Activated T-cell treated with anti-CD3 and anti-CD28 coated beads, Interleukin-2, amount 50 U/mL, for 24 hours (primary cell): Measurements from ENCODE around the gene GRM4.
A peak's percentile ranks its signal among the peaks of the same experiment; 100 is the strongest.

Experiments used
- DNase-seq: peaks from one replicate; pipeline ENCODE4 v3.0.0-alpha.2; 2020
- H3K27ac Mint-ChIP-seq: 2 replicates; pipeline ENCODE4 v1.8.0; 2020; ENCODE audit warnings: mild to moderate bottlenecking, mixed read lengths
- H3K27me3 Mint-ChIP-seq: 2 replicates; pipeline ENCODE4 v1.8.0; 2020; ENCODE audit warnings: mixed read lengths
- H3K36me3 Mint-ChIP-seq: 2 replicates; pipeline ENCODE4 v1.8.0; 2020; ENCODE audit warnings: low read depth, mixed read lengths
- H3K4me1 Mint-ChIP-seq: 2 replicates; pipeline ENCODE4 v1.8.0; 2020; ENCODE audit warnings: low read depth, mixed read lengths
- H3K4me3 Mint-ChIP-seq: 2 replicates; pipeline ENCODE4 v1.8.0; 2020; ENCODE audit warnings: mild to moderate bottlenecking, moderate library complexity, mixed read lengths
- H3K9me3 Mint-ChIP-seq: 2 replicates; pipeline ENCODE4 v1.8.0; 2020; ENCODE audit warnings: mixed read lengths

Gene GRM4

GRCh38 chr6:34096193-34096592, 49.7 kb downstream of the GRM4 start:
- H3K27me3 Mint-ChIP-seq: peaks cover 36% of the 10 kb centered on the region

GRCh38 chr6:34095741-34096140, 50.1 kb downstream of the GRM4 start:
- Mint-ChIP-seq H3K9me3 (no peaks in the 10 kb centered on the region), H3K36me3 (no peaks in the 10 kb centered on the region), H3K27me3 (peaks cover 36% of the 10 kb centered on the region), H3K27ac (no peak overlapping the region), H3K4me3 (no peak overlapping the region), H3K4me1 (no peaks in the 10 kb centered on the region)
- no peak for DNase-seq

More at GRCh38 chr6:34096193-34096592, 49.7 kb downstream of the GRM4 start:
- H3K4me1 Mint-ChIP-seq: no peaks in the 10 kb centered on the region
- no peaks in the 10 kb centered on the region for H3K36me3 Mint-ChIP-seq
- H3K27ac Mint-ChIP-seq: peak overlapping the region; percentile 41
- no peak overlapping the region for H3K4me3 Mint-ChIP-seq
- no peaks in the 10 kb centered on the region for H3K9me3 Mint-ChIP-seq
- DNase-seq: no peak

GRCh38 chr6:34095136-34095505, 50.8 kb downstream of the GRM4 start:
- no peak for DNase-seq
- Mint-ChIP-seq H3K27me3 (peaks cover 36% of the 10 kb centered on the region), H3K36me3 (no peaks in the 10 kb centered on the region), H3K4me1 (no peaks in the 10 kb centered on the region), H3K27ac (no peak overlapping the region), H3K4me3 (no peak overlapping the region), H3K9me3 (no peaks in the 10 kb centered on the region)

- Mint-ChIP-seq H3K4me3 (no peak overlapping the region), H3K36me3 (no peaks in the 10 kb centered on the region), H3K9me3 (no peaks in the 10 kb centered on the region), H3K4me1 (no peaks in the 10 kb centered on the region), H3K27ac (no peak overlapping the region), H3K27me3 (peaks cover 36% of the 10 kb centered on the region)
- DNase-seq: no peak
Observed at GRCh38 chr6:34094474-34095135, 51.3 kb downstream of the GRM4 start.

- H3K4me1 Mint-ChIP-seq: no peaks in the 10 kb centered on the region
- DNase-seq: no peak
- H3K27me3 Mint-ChIP-seq: peaks cover 36% of the 10 kb centered on the region
- H3K4me3 Mint-ChIP-seq: no peak overlapping the region
- no peaks in the 10 kb centered on the region for H3K9me3 Mint-ChIP-seq
- H3K27ac Mint-ChIP-seq: no peak overlapping the region
- H3K36me3 Mint-ChIP-seq: no peaks in the 10 kb centered on the region
Observed at GRCh38 chr6:34093854-34094430, 51.9 kb downstream of the GRM4 start.

- no peak overlapping the region for H3K4me3 Mint-ChIP-seq
- H3K4me1 Mint-ChIP-seq: no peaks in the 10 kb centered on the region
- H3K9me3 Mint-ChIP-seq: no peaks in the 10 kb centered on the region
- no peak overlapping the region for H3K27ac Mint-ChIP-seq
- H3K27me3 Mint-ChIP-seq: peaks cover 36% of the 10 kb centered on the region
- no peak for DNase-seq
- H3K36me3 Mint-ChIP-seq: no peaks in the 10 kb centered on the region
Observed at GRCh38 chr6:34093206-34093605, 52.7 kb downstream of the GRM4 start.

GRCh38 chr6:34092631-34093030, 53.3 kb downstream of the GRM4 start:
- Mint-ChIP-seq H3K4me1 (no peaks in the 10 kb centered on the region), H3K4me3 (no peak overlapping the region), H3K9me3 (no peaks in the 10 kb centered on the region), H3K27me3 (peaks cover 34% of the 10 kb centered on the region), H3K36me3 (no peaks in the 10 kb centered on the region), H3K27ac (no peak overlapping the region)
- no peak for DNase-seq

GRCh38 chr6:34090935-34091334, 55.0 kb downstream of the GRM4 start:
- no peaks in the 10 kb centered on the region for H3K36me3 Mint-ChIP-seq
- no peak overlapping the region for H3K4me3 Mint-ChIP-seq
- no peaks in the 10 kb centered on the region for H3K4me1 Mint-ChIP-seq
- H3K27ac Mint-ChIP-seq: no peak overlapping the region
- H3K27me3 Mint-ChIP-seq: peaks cover 26% of the 10 kb centered on the region
- no peaks in the 10 kb centered on the region for H3K9me3 Mint-ChIP-seq
- no peak for DNase-seq

- Mint-ChIP-seq H3K4me1 (no peaks in the 10 kb centered on the region), H3K4me3 (no peak overlapping the region), H3K9me3 (no peaks in the 10 kb centered on the region), H3K36me3 (no peaks in the 10 kb centered on the region), H3K27me3 (peaks cover 22% of the 10 kb centered on the region), H3K27ac (no peak overlapping the region)
- DNase-seq: no peak
Observed at GRCh38 chr6:34090529-34090928, 55.4 kb downstream of the GRM4 start.

- no peaks in the 10 kb centered on the region for H3K36me3 Mint-ChIP-seq
- H3K4me3 Mint-ChIP-seq: no peak overlapping the region
- no peaks in the 10 kb centered on the region for H3K9me3 Mint-ChIP-seq
- DNase-seq: no peak
- no peaks in the 10 kb centered on the region for H3K27me3 Mint-ChIP-seq
- no peaks in the 10 kb centered on the region for H3K4me1 Mint-ChIP-seq
- H3K27ac Mint-ChIP-seq: no peak overlapping the region
Observed at GRCh38 chr6:34086558-34086957, 59.3 kb downstream of the GRM4 start.

- Mint-ChIP-seq H3K27me3 (no peaks in the 10 kb centered on the region), H3K36me3 (no peaks in the 10 kb centered on the region), H3K9me3 (no peaks in the 10 kb centered on the region)
Observed at GRCh38 chr6:34085453-34086170, 60.3 kb downstream of the GRM4 start.

GRCh38 chr6:34084591-34085290, 61.1 kb downstream of the GRM4 start:
- Mint-ChIP-seq H3K4me1 (no peaks in the 10 kb centered on the region), H3K27ac (no peak overlapping the region), H3K4me3 (no peak overlapping the region), H3K36me3 (no peaks in the 10 kb centered on the region), H3K9me3 (no peaks in the 10 kb centered on the region), H3K27me3 (no peaks in the 10 kb centered on the region)
- no peak for DNase-seq

More at GRCh38 chr6:34085453-34086170, 60.3 kb downstream of the GRM4 start:
- DNase-seq: no peak
- Mint-ChIP-seq H3K27ac (no peak overlapping the region), H3K4me1 (no peaks in the 10 kb centered on the region), H3K4me3 (no peak overlapping the region)

- no peak overlapping the region for H3K27ac Mint-ChIP-seq
- no peak overlapping the region for H3K4me3 Mint-ChIP-seq
- H3K4me1 Mint-ChIP-seq: no peaks in the 10 kb centered on the region
- DNase-seq: no peak
- H3K9me3 Mint-ChIP-seq: no peaks in the 10 kb centered on the region
- no peaks in the 10 kb centered on the region for H3K36me3 Mint-ChIP-seq
- H3K27me3 Mint-ChIP-seq: no peaks in the 10 kb centered on the region
Observed at GRCh38 chr6:34082864-34083626, 62.8 kb downstream of the GRM4 start.

GRCh38 chr6:34082348-34082747, 63.5 kb downstream of the GRM4 start:
- Mint-ChIP-seq H3K36me3 (no peaks in the 10 kb centered on the region), H3K9me3 (no peaks in the 10 kb centered on the region), H3K27ac (no peak overlapping the region), H3K4me1 (no peaks in the 10 kb centered on the region), H3K4me3 (no peak overlapping the region), H3K27me3 (no peaks in the 10 kb centered on the region)
- no peak for DNase-seq
